ENCODE measurements around the gene ENOPH1.
"Not testable (repeated sequence)": the region's sequence is repeated elsewhere in the genome, so short reads cannot be mapped to it uniquely, and the experiment has no call there.

ENOPH1 gene

GRCh38 chr4:82463221-82463620 lies 32.8 kb downstream of the ENOPH1 start:
- no peak overlapping the region for H3K4me3 ChIP-seq (ENCODE audit: low read depth, low read length)
- no peak for DNase-seq
- peaks cover 55% of the 10 kb centered on the region for H3K36me3 ChIP-seq
- TF ChIP-seq, protein P1, sequence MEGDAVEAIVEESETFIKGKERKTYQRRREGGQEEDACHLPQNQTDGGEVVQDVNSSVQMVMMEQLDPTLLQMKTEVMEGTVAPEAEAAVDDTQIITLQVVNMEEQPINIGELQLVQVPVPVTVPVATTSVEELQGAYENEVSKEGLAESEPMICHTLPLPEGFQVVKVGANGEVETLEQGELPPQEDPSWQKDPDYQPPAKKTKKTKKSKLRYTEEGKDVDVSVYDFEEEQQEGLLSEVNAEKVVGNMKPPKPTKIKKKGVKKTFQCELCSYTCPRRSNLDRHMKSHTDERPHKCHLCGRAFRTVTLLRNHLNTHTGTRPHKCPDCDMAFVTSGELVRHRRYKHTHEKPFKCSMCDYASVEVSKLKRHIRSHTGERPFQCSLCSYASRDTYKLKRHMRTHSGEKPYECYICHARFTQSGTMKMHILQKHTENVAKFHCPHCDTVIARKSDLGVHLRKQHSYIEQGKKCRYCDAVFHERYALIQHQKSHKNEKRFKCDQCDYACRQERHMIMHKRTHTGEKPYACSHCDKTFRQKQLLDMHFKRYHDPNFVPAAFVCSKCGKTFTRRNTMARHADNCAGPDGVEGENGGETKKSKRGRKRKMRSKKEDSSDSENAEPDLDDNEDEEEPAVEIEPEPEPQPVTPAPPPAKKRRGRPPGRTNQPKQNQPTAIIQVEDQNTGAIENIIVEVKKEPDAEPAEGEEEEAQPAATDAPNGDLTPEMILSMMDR (IDR thresholded peaks at IDR 0.05; ENCODE audit: low read depth, low read length) = no peak
- no peaks in the 10 kb centered on the region for H3K27me3 ChIP-seq (ENCODE audit: insufficient read depth, low read depth, severe bottlenecking)
- H3K9me3 ChIP-seq (ENCODE audit: severe bottlenecking) = no peaks in the 10 kb centered on the region
- H3K27ac ChIP-seq = no peak overlapping the region

GRCh38 chr4:82467471-82467870 lies 37.1 kb downstream of the ENOPH1 start:
- no peak for DNase-seq
- Histone ChIP-seq H3K27me3 (ENCODE audit: insufficient read depth, low read depth, severe bottlenecking) (no peaks in the 10 kb centered on the region), H3K36me3 (peaks cover 31% of the 10 kb centered on the region), H3K4me3 (ENCODE audit: low read depth, low read length) (no peak overlapping the region), H3K27ac (no peak overlapping the region), H3K9me3 (ENCODE audit: severe bottlenecking) (no peaks in the 10 kb centered on the region)
- TF ChIP-seq, protein P1 (IDR thresholded peaks at IDR 0.05; ENCODE audit: low read depth, low read length) = no peak

DNA sequence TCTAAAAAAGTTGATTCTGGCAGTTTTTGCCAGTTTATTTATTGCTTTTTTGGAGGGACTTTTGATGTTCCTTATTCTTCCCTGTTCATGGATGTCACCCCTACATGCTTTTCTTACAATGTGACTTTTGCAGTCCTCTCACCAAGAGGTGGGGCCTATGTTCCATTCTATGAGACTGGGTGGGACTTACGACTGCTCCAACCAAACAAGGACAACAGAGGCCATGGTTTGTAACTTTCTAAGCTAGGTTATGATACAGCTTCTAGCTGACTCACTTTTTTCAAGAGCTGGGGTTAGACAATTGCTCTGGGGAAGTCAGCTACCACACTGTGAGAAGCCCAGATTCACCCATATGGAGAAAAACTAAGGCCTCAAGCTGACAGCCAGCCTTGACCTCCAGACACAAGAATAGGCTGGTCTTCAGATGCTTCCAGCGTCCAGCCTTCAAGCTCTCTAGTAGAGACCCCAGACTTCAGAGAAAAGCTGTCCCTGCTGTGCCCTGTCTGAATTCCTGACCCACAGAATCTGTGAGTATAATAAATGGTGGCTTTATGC lies 39.5 kb downstream of the ENOPH1 start:
- Histone ChIP-seq H3K27ac (no peak overlapping the region), H3K27me3 (ENCODE audit: insufficient read depth, low read depth, severe bottlenecking) (no peaks in the 10 kb centered on the region), H3K36me3 (peaks cover 16% of the 10 kb centered on the region), H3K4me3 (ENCODE audit: low read depth, low read length) (no peak overlapping the region), H3K9me3 (ENCODE audit: severe bottlenecking) (no peaks in the 10 kb centered on the region)
- DNase-seq = no peak
- TF ChIP-seq, protein P1 (IDR thresholded peaks at IDR 0.05; ENCODE audit: low read depth, low read length) = no peak

DNA sequence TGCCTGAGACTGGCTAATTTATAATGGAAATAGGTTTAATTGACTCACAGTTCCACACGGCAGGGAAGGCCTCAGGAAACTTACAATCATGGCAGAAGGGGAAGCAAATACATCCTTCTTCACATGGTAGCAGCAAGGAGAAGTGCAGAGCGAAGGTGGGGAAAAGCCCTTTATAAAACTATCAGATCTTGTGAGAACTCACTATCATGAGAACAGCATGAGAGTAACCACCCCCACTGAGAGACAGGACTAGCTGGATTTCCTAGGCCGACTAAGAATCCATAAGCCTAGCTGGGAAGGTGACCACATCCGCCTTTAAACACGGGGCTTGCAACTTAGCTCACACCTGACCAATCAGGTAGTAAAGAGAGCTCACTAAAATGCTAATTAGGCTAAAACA lies 42.7 kb downstream of the ENOPH1 start:
- H3K27ac ChIP-seq; H3K9me3 ChIP-seq (ENCODE audit: severe bottlenecking); H3K36me3 ChIP-seq; H3K27me3 ChIP-seq (ENCODE audit: insufficient read depth, low read depth, severe bottlenecking); DNase-seq; H3K4me3 ChIP-seq (ENCODE audit: low read depth, low read length): not testable (repeated sequence)

DNA sequence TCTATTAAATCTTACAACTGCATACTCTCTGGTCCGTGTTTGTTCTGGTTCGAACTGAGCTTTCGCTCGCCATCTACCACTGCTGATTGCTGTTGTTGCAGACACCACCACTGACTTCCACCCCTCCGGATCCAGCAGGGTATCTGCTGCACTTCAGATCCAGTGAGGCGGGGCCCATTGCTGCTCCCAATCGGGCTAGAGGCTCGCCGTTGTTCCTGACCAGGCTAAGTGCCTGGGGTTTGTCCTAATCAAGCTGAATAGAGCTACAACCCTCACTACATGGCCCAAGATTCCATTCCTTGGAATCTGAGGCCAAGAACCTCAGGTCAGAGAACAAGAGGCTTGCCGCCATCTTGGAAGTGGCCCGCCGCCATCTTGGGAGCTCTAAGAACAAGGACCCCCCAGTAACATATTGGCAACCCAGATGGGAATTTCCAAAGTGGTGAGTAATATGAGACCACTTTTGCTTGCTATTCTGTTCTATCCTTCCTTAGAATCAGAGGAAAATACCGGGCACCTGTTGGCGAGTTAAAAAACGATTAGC lies 43.3 kb downstream of the ENOPH1 start:
- H3K4me3 ChIP-seq (ENCODE audit: low read depth, low read length) = no peak overlapping the region
- DNase-seq = no peak
- no peak overlapping the region for H3K27ac ChIP-seq
- TF ChIP-seq, protein P1 (IDR thresholded peaks at IDR 0.05; ENCODE audit: low read depth, low read length) = no peak
- no peaks in the 10 kb centered on the region for H3K9me3 ChIP-seq (ENCODE audit: severe bottlenecking)
- H3K27me3 ChIP-seq (ENCODE audit: insufficient read depth, low read depth, severe bottlenecking) = no peaks in the 10 kb centered on the region
- H3K36me3 ChIP-seq = peaks cover 3% of the 10 kb centered on the region; the same call in 1 of the 2 replicates

- H3K36me3 ChIP-seq; H3K27me3 ChIP-seq (ENCODE audit: insufficient read depth, low read depth, severe bottlenecking): not testable (repeated sequence)
Observed at GRCh38 chr4:82475931-82476330, 45.5 kb downstream of the ENOPH1 start.

DNA sequence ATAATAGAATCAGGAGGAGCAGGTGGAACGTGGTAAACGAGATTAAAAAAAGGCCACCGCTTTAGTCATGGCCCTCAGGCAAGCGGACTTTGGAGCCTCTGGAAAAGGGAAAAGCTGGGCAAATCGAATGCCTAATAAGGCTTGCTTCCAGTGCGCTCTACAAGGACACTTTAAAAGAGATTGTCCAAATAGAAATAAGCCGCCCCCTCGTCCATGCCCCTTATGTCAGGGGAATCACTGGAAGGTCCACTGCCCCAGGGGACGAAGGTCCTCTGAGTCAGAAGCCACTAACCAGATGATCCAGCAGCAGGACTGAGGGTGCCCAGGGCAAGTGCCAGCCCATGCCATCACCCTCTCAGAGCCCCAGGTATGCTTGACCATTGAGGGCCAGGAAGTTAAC lies 47.1 kb downstream of the ENOPH1 start:
- H3K4me3 ChIP-seq (ENCODE audit: low read depth, low read length); H3K9me3 ChIP-seq (ENCODE audit: severe bottlenecking); H3K27ac ChIP-seq; H3K36me3 ChIP-seq; H3K27me3 ChIP-seq (ENCODE audit: insufficient read depth, low read depth, severe bottlenecking); DNase-seq: not testable (repeated sequence)

More at GRCh38 chr4:82475931-82476330, 45.5 kb downstream of the ENOPH1 start:
- not testable (repeated sequence) for H3K9me3 ChIP-seq (ENCODE audit: severe bottlenecking); H3K27ac ChIP-seq; DNase-seq; H3K4me3 ChIP-seq (ENCODE audit: low read depth, low read length)

Measured in WERI-Rb-1 (cell line).